ENCODE results near the gene C3orf80. TPM values are rescaled to one million over a fixed set of nuclear protein-coding genes. Genes with fewer than 3 reads are reported as not detected.

C3orf80 gene
- total RNA-seq, 1 experiment from 2014 or later = 0.33 TPM

DNA sequence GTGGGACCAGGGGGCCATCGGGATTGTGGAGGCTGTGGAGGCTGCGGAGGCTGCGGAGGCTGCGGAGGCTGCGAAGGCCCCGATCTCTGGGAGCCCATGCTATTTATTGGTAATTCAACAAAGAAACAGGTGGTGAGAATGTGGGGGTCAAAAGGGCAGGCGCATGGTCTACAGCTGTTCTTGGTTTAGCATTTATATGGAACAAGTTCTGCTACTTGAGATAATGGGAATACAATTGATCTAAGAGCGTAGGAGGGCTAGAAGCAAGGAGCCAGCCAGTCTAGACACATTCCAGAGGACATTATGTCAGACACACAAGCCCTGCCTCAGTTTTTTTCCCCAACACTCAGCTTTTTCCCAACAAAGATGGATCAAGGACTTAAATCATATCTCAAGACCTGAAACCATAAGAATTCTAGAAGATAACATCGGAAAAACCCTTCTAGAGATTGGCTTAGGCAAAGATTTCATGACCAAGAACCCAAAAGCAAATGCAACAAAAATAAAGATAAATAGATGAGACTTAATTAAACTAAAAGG, 20.1 kb downstream of the C3orf80 start:
- Histone ChIP-seq H2AFZ (ENCODE audit: low read length) (no peak overlapping the region), H3K9me2 (replicated peaks; ENCODE audit: low read length) (no peaks in the 10 kb centered on the region), H3K4me2 (ENCODE audit: low read length) (no peak overlapping the region), H3K79me2 (ENCODE audit: low read length) (no peaks in the 10 kb centered on the region), H3K4me3 (ENCODE audit: low read length) (no peak overlapping the region), H3F3A (ENCODE audit: low read length, unreplicated experiment) (no peaks in the 10 kb centered on the region), H4K20me1 (ENCODE audit: low read length) (no peaks in the 10 kb centered on the region), H3K9me3 (ENCODE audit: low read length) (no peaks in the 10 kb centered on the region), H3K9ac (ENCODE audit: low read length) (no peak overlapping the region), H3K4me1 (ENCODE audit: insufficient read depth, low read length) (no peaks in the 10 kb centered on the region), H3K36me3 (ENCODE audit: low read depth, low read length) (no peaks in the 10 kb centered on the region), H3K27me3 (ENCODE audit: low read length) (peaks cover 9% of the 10 kb centered on the region; the same call in 1 of the 2 replicates), H3K27ac (ENCODE audit: low read length) (no peak overlapping the region)
- POLR2A ChIA-PET (ENCODE audit: unreplicated experiment) = no interaction called here
- DNase-seq (no peak), ATAC-seq (no peak)
- CTCF ChIA-PET = no interaction called here
- intact Hi-C loops (cut with micrococcal nuclease) = no loop called here
- TF ChIP-seq, protein P1, sequence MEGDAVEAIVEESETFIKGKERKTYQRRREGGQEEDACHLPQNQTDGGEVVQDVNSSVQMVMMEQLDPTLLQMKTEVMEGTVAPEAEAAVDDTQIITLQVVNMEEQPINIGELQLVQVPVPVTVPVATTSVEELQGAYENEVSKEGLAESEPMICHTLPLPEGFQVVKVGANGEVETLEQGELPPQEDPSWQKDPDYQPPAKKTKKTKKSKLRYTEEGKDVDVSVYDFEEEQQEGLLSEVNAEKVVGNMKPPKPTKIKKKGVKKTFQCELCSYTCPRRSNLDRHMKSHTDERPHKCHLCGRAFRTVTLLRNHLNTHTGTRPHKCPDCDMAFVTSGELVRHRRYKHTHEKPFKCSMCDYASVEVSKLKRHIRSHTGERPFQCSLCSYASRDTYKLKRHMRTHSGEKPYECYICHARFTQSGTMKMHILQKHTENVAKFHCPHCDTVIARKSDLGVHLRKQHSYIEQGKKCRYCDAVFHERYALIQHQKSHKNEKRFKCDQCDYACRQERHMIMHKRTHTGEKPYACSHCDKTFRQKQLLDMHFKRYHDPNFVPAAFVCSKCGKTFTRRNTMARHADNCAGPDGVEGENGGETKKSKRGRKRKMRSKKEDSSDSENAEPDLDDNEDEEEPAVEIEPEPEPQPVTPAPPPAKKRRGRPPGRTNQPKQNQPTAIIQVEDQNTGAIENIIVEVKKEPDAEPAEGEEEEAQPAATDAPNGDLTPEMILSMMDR (conservative IDR thresholded peaks at IDR 0.05; ENCODE audit: low read depth, low read length) = no peak
- TF ChIP-seq EZH2phosphoT487 (IDR thresholded peaks at IDR 0.05; ENCODE audit: borderline replicate concordance, low read length) = no peak
- no peak for TF ChIP-seq EZH2 (IDR thresholded peaks at IDR 0.05; ENCODE audit: low read length, unreplicated experiment)
- no TSS peak for BruUV-seq (replicated peaks)

- ChIA-PET CTCF (no interaction called here), POLR2A (ENCODE audit: unreplicated experiment) (no interaction called here)
- no peak overlapping the region for H3K4me2 ChIP-seq (ENCODE audit: low read length)
- H3K9me3 ChIP-seq (ENCODE audit: low read length) = no peaks in the 10 kb centered on the region
- no peaks in the 10 kb centered on the region for H3F3A ChIP-seq (ENCODE audit: low read length, unreplicated experiment)
- no peaks in the 10 kb centered on the region for H3K79me2 ChIP-seq (ENCODE audit: low read length)
- TF ChIP-seq EZH2 (IDR thresholded peaks at IDR 0.05; ENCODE audit: low read length, unreplicated experiment) = no peak
- TF ChIP-seq EZH2phosphoT487 (IDR thresholded peaks at IDR 0.05; ENCODE audit: borderline replicate concordance, low read length) = no peak
- TF ChIP-seq, protein P1 (conservative IDR thresholded peaks at IDR 0.05; ENCODE audit: low read depth, low read length) = no peak
- H3K4me3 ChIP-seq (ENCODE audit: low read length) = no peak overlapping the region
- DNase-seq = no peak
- intact Hi-C loops (cut with micrococcal nuclease) = no loop called here
- H3K9me2 ChIP-seq (replicated peaks; ENCODE audit: low read length) = no peaks in the 10 kb centered on the region
- no peak overlapping the region for H3K27ac ChIP-seq (ENCODE audit: low read length)
- no peak overlapping the region for H3K9ac ChIP-seq (ENCODE audit: low read length)
- H3K27me3 ChIP-seq (ENCODE audit: low read length) = peaks cover 9% of the 10 kb centered on the region; the same call in 1 of the 2 replicates
- no peaks in the 10 kb centered on the region for H3K36me3 ChIP-seq (ENCODE audit: low read depth, low read length)
- no peak for ATAC-seq
- BruUV-seq (replicated peaks) = no TSS peak
- H4K20me1 ChIP-seq (ENCODE audit: low read length) = no peaks in the 10 kb centered on the region
- H2AFZ ChIP-seq (ENCODE audit: low read length) = no peak overlapping the region
- H3K4me1 ChIP-seq (ENCODE audit: insufficient read depth, low read length) = no peaks in the 10 kb centered on the region
Observed at GRCh38 chr3:160247766-160248165, 22.5 kb downstream of the C3orf80 start.

GRCh38 chr3:160253298-160253697, 28.1 kb downstream of the C3orf80 start:
- Histone ChIP-seq H2AFZ (ENCODE audit: low read length) (no peak overlapping the region), H3K27ac (ENCODE audit: low read length) (no peak overlapping the region), H3K9me3 (ENCODE audit: low read length) (no peaks in the 10 kb centered on the region), H4K20me1 (ENCODE audit: low read length) (no peaks in the 10 kb centered on the region), H3K36me3 (ENCODE audit: low read depth, low read length) (no peaks in the 10 kb centered on the region), H3K4me3 (ENCODE audit: low read length) (no peak overlapping the region), H3K9ac (ENCODE audit: low read length) (no peak overlapping the region), H3K9me2 (replicated peaks; ENCODE audit: low read length) (no peaks in the 10 kb centered on the region), H3K4me1 (ENCODE audit: insufficient read depth, low read length) (no peaks in the 10 kb centered on the region), H3F3A (ENCODE audit: low read length, unreplicated experiment) (no peaks in the 10 kb centered on the region), H3K27me3 (ENCODE audit: low read length) (peaks cover 4% of the 10 kb centered on the region; the same call in 1 of the 2 replicates), H3K79me2 (ENCODE audit: low read length) (no peaks in the 10 kb centered on the region), H3K4me2 (ENCODE audit: low read length) (no peak overlapping the region)
- ChIA-PET CTCF (no interaction called here), POLR2A (ENCODE audit: unreplicated experiment) (no interaction called here)
- no peak for DNase-seq
- intact Hi-C loops (cut with micrococcal nuclease) = no loop called here
- no peak for ATAC-seq
- TF ChIP-seq EZH2 (IDR thresholded peaks at IDR 0.05; ENCODE audit: low read length, unreplicated experiment) (no peak), EZH2phosphoT487 (IDR thresholded peaks at IDR 0.05; ENCODE audit: borderline replicate concordance, low read length) (no peak)
- TF ChIP-seq, protein P1 (conservative IDR thresholded peaks at IDR 0.05; ENCODE audit: low read depth, low read length) = no peak
- BruUV-seq (replicated peaks) = no TSS peak
